A549 treated with dexamethasone at 1 μM for 4 hours (cell line): ENCODE results near the gene NOP56. TPM values are rescaled to one million over a fixed set of nuclear protein-coding genes. Genes with fewer than 3 reads are reported as not detected.

Experiments
- total RNA-seq: library from RNA; stranded (reverse); fragments of 200-300 nt; extraction: Qiagen RNA extraction; gene quantifications from 5 replicates; pipeline ENCODE4 v1.2.3, GENCODE V29; 2022

The NOP56 gene
- total RNA-seq, result 545 to 622 TPM (median 573 TPM) in 5 replicates

GRCh38 chr20:2651772-2652723 is at the start of gene NOP56:
NOP56 (plus strand) TSS chr20:2652632; CDS start chr20:2652661, 29 bp downstream.

GRCh38 chr20:2663887-2664719 is 11.7 kb downstream of the NOP56 start, which contains the start of gene IDH3B:
IDH3B (minus strand) TSS chr20:2664216; CDS start chr20:2664188, 28 bp downstream.

GRCh38 chr20:2692036-2692885 is 39.8 kb downstream of the NOP56 start, which contains the start of gene EBF4:
EBF4 (plus strand) TSS chr20:2692780; CDS start chr20:2693646, 866 bp downstream.

Other genes with a start within 250 kb of the NOP56 start
- 877 to 969 TPM (median 896 TPM) in 5 replicates for gene SNRPB, start 181.8 kb upstream of the NOP56 start, total RNA-seq
- 12.8 to 16.5 TPM (median 14.3 TPM) in 5 replicates for gene ZNF343, start 143.7 kb upstream of the NOP56 start, total RNA-seq
- 0.02 TPM in 1 of 5 replicates, not detected in the others for gene TMC2, start 116.1 kb upstream of the NOP56 start, total RNA-seq
- 121 to 137 TPM (median 133 TPM) in 5 replicates for gene IDH3B, start 11.6 kb downstream of the NOP56 start, total RNA-seq
- gene EBF4, start 40.1 kb downstream of the NOP56 start, total RNA-seq, result 2.0 to 3.0 TPM (median 2.3 TPM) in 5 replicates
- gene CPXM1, start 148.0 kb downstream of the NOP56 start, total RNA-seq, result 0.04 TPM in 2 of 5 replicates, not detected in the others
- gene C20orf141, start 162.4 kb downstream of the NOP56 start, total RNA-seq, result 0.33 to 0.43 TPM (median 0.39 TPM) in 3 of 5 replicates, not detected in the others
- gene TMEM239, start 163.7 kb downstream of the NOP56 start, total RNA-seq, result not detected in 5 replicates
- 16.9 to 28.7 TPM (median 26.2 TPM) in 5 replicates for gene PCED1A, start 188.0 kb downstream of the NOP56 start, total RNA-seq
- 21.4 to 33.9 TPM (median 31.3 TPM) in 5 replicates for gene VPS16, start 188.1 kb downstream of the NOP56 start, total RNA-seq
- gene PTPRA, start 220.8 kb downstream of the NOP56 start, total RNA-seq, result 35.3 to 46.4 TPM (median 43.6 TPM) in 5 replicates